Measurements from ENCODE around the gene SFTA2. TPM values are rescaled to one million over a fixed set of nuclear protein-coding genes. Genes with fewer than 3 reads are reported as not detected.

SFTA2 gene
- total RNA-seq, 2 experiments from 2014 or later, result not detected

DNA sequence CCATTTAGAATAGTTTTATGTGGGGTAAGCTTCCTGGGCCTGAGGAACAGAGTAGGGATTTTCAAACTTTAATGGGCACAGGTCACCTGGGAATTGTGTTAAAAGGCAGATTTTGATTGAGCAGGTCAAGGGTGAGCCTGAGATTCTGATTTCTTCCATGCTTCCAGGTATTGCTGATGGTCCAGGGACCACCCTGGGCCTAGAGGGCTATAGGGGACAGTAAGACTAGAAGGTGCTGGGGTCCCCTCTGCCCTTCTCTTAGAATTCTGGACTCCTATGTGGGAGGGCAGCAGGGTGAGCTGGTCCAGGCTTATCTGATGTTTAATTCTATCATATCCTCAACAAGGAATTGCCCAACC lies 45.1 kb downstream of the SFTA2 start:
- no peak overlapping the region for H3K27ac ChIP-seq (ENCODE audit: low read depth, low read length, poor library complexity, severe bottlenecking)
- no peaks in the 10 kb centered on the region for H4K20me1 ChIP-seq (ENCODE audit: insufficient read depth, low read length)
- H2AFZ ChIP-seq (ENCODE audit: low read length), result no peak overlapping the region
- DNase-seq (ENCODE audit: low spot score), result no peak
- no peaks in the 10 kb centered on the region for H3K9me2 ChIP-seq (ENCODE audit: insufficient read depth, low read length)
- H3K4me3 ChIP-seq (ENCODE audit: low read depth, low read length, poor library complexity, severe bottlenecking), result no peak overlapping the region
- H3K9me3 ChIP-seq (ENCODE audit: low read length), result no peaks in the 10 kb centered on the region
- ChIA-PET CTCF (ENCODE audit: unreplicated experiment) (no interaction called here), POLR2A (no interaction called here)
- intact Hi-C loops (cut with micrococcal nuclease; ENCODE audit: unreplicated experiment), result loop anchor here (10.0 kb wide), 1 partner anchor 212 kb away; the partner anchor contains the start of gene DHX16
- BruUV-seq (replicated peaks), result no TSS peak
- no peaks in the 10 kb centered on the region for H3K79me2 ChIP-seq (ENCODE audit: insufficient read depth, low read depth, low read length)
- H3K36me3 ChIP-seq (ENCODE audit: insufficient read depth, low read length), result 0 out of 2 replicates have a peak, but pooled peaks cover 3% of the 10 kb centered on the region
- TF ChIP-seq EZH2phosphoT487 (IDR thresholded peaks at IDR 0.05; ENCODE audit: borderline replicate concordance, low read depth, low read length), result no peak
- TF ChIP-seq, protein P1, sequence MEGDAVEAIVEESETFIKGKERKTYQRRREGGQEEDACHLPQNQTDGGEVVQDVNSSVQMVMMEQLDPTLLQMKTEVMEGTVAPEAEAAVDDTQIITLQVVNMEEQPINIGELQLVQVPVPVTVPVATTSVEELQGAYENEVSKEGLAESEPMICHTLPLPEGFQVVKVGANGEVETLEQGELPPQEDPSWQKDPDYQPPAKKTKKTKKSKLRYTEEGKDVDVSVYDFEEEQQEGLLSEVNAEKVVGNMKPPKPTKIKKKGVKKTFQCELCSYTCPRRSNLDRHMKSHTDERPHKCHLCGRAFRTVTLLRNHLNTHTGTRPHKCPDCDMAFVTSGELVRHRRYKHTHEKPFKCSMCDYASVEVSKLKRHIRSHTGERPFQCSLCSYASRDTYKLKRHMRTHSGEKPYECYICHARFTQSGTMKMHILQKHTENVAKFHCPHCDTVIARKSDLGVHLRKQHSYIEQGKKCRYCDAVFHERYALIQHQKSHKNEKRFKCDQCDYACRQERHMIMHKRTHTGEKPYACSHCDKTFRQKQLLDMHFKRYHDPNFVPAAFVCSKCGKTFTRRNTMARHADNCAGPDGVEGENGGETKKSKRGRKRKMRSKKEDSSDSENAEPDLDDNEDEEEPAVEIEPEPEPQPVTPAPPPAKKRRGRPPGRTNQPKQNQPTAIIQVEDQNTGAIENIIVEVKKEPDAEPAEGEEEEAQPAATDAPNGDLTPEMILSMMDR (conservative IDR thresholded peaks at IDR 0.05; ENCODE audit: low read length), result no peak
- peaks cover 49% of the 10 kb centered on the region for H3K4me1 ChIP-seq (ENCODE audit: insufficient read depth, low read length, poor library complexity, severe bottlenecking)
- no peak overlapping the region for H3K4me2 ChIP-seq (ENCODE audit: low read length)

DNA sequence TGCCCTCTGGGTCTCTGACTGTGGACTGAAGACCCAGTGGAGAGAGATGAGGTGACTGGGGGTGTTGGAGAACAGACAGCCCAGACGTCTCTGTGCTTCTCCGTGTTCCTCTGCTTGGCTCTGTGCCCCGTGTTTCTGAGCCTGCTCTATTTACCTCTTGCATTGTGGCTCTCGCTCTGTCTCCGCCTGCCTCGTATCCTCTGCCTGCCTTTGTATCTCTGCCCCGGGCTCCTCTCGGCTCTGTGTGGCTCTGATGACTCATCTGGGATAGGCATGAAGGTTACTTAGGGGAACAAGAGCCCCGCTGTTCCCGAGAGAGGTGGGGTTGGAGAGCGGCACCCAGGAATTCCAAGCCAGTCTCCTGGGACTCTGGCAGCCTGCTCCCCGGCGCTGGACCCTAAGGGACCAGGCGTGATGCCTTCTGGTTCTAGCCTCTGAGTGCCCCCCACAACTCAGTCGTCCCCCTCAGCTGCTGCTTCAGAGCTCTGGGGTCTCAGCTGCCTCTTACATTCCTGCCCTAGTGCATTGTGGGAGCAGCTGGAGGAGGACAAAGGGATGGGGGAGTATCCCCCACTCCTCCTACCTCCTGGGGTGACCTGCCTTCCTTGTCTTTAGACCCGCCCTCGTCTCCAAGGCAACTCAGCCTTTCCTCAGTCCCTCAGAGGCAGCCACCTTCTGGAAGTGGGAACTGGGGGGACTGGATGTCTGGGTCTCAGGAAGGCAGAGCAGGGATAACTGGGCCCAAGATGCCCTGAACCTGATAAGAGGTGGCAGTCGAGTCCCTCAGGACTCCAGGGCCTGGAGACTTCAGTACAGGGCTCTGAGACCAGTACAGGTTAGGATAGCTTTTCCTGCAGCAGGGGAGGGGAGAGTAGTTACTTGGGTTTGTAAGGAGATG lies 45.7 kb downstream of the SFTA2 start:
- 0 out of 2 replicates have a peak, but pooled peaks cover 3% of the 10 kb centered on the region for H3K36me3 ChIP-seq (ENCODE audit: insufficient read depth, low read length)
- peak overlapping the region; percentile 75 for H3K4me2 ChIP-seq (ENCODE audit: low read length)
- H4K20me1 ChIP-seq (ENCODE audit: insufficient read depth, low read length), result no peaks in the 10 kb centered on the region
- peaks cover 53% of the 10 kb centered on the region for H3K4me1 ChIP-seq (ENCODE audit: insufficient read depth, low read length, poor library complexity, severe bottlenecking)
- no peak for TF ChIP-seq EZH2phosphoT487 (IDR thresholded peaks at IDR 0.05; ENCODE audit: borderline replicate concordance, low read depth, low read length)
- TF ChIP-seq, protein P1 (conservative IDR thresholded peaks at IDR 0.05; ENCODE audit: low read length), result no peak
- intact Hi-C loops (cut with micrococcal nuclease; ENCODE audit: unreplicated experiment), result loop anchor here (2.0 to 10.0 kb wide), 2 partner anchors 29 to 211 kb away; partner anchors contain the start of genes DHX16 and VARS2
- no peaks in the 10 kb centered on the region for H3K79me2 ChIP-seq (ENCODE audit: insufficient read depth, low read depth, low read length)
- no peak overlapping the region for H3K27ac ChIP-seq (ENCODE audit: low read depth, low read length, poor library complexity, severe bottlenecking)
- H3K4me3 ChIP-seq (ENCODE audit: low read depth, low read length, poor library complexity, severe bottlenecking), result peak overlapping the region; percentile 68
- no peaks in the 10 kb centered on the region for H3K9me2 ChIP-seq (ENCODE audit: insufficient read depth, low read length)
- no peak for DNase-seq (ENCODE audit: low spot score)
- no TSS peak for BruUV-seq (replicated peaks)
- POLR2A ChIA-PET, result no interaction called here
- no peaks in the 10 kb centered on the region for H3K9me3 ChIP-seq (ENCODE audit: low read length)
- no peak overlapping the region for H2AFZ ChIP-seq (ENCODE audit: low read length)
- CTCF ChIA-PET (ENCODE audit: unreplicated experiment), result interaction anchor here (0.9 kb wide), 1 partner anchor 10 kb away, joined by 3 read pairs; no protein-coding TSS in a partner anchor

Measured in OCI-LY7 (cell line).